GM18499 (cell line): ENCODE results near the gene TEX9.
"Not testable (repeated sequence)": the region's sequence is repeated elsewhere in the genome, so short reads cannot be mapped to it uniquely, and the experiment has no call there.

Source experiments
- ATAC-seq: cut with Tn5 transposase; IDR thresholded peaks from one replicate; pipeline ENCODE4 v1.9.1; 2021; ENCODE audit warnings: moderate number of reproducible peaks; ENCODE audit not compliant: insufficient read depth, unreplicated experiment

Gene TEX9

GRCh38 chr15:56365075-56365711 lies at the start of gene TEX9:
TSS of gene TEX9 (plus strand) at chr15:56365426. CDS start at chr15:56365451, 25 bp downstream.
- peak; percentile 54 for ATAC-seq

- not testable (repeated sequence) for ATAC-seq
These were observed 48.7 kb upstream of the TEX9 start for GRCh38 chr15:56316561-56316960.

- ATAC-seq = no peak
These were observed 44.9 kb upstream of the TEX9 start for GRCh38 chr15:56320316-56320715.

- no peak for ATAC-seq
These were observed 44.4 kb upstream of the TEX9 start for GRCh38 chr15:56320861-56321260.

GRCh38 chr15:56322444-56322843 lies 42.8 kb upstream of the TEX9 start:
- no peak for ATAC-seq

- ATAC-seq = no peak
These were observed 41.8 kb upstream of the TEX9 start for GRCh38 chr15:56323435-56323834.

- no peak for ATAC-seq
These were observed 40.0 kb upstream of the TEX9 start for GRCh38 chr15:56325186-56325585.

- no peak for ATAC-seq
These were observed 37.3 kb upstream of the TEX9 start for GRCh38 chr15:56327721-56328502.

- no peak for ATAC-seq
These were observed 28.0 kb upstream of the TEX9 start for GRCh38 chr15:56337084-56337725.

- ATAC-seq = no peak
These were observed 25.6 kb upstream of the TEX9 start for GRCh38 chr15:56339594-56339993.

GRCh38 chr15:56341201-56341600 lies 24.0 kb upstream of the TEX9 start:
- ATAC-seq = no peak

GRCh38 chr15:56342653-56343052 lies 22.6 kb upstream of the TEX9 start:
- ATAC-seq = no peak

- ATAC-seq = no peak
These were observed 21.3 kb upstream of the TEX9 start for GRCh38 chr15:56343879-56344278.

GRCh38 chr15:56344336-56344735 lies 20.9 kb upstream of the TEX9 start:
- ATAC-seq = no peak

- no peak for ATAC-seq
These were observed 18.8 kb upstream of the TEX9 start for GRCh38 chr15:56346414-56346813.

GRCh38 chr15:56349554-56349953 lies 15.7 kb upstream of the TEX9 start:
- no peak for ATAC-seq

GRCh38 chr15:56351353-56351752 lies 13.9 kb upstream of the TEX9 start:
- ATAC-seq = no peak

- no peak for ATAC-seq
These were observed 13.2 kb upstream of the TEX9 start for GRCh38 chr15:56351957-56352506.

GRCh38 chr15:56353119-56353518 lies 12.1 kb upstream of the TEX9 start:
- ATAC-seq = no peak

GRCh38 chr15:56353740-56354139 lies 11.5 kb upstream of the TEX9 start:
- ATAC-seq = no peak

- no peak for ATAC-seq
These were observed 8.6 kb upstream of the TEX9 start for GRCh38 chr15:56356616-56357015.
